GM23338 (cell line): Measurements from ENCODE around the gene ARPC4. TPM values are rescaled to one million over a fixed set of nuclear protein-coding genes. Genes with fewer than 3 reads are reported as not detected.
A peak's percentile ranks its signal among the peaks of the same experiment; 100 is the strongest.

Experiments
- ATAC-seq: fragments of 200-7000 bp; cut with Tn5 transposase; 3 replicates; pipeline ENCODE4 v1.9.1; 2020
- DNase-seq: peaks from one replicate; pipeline ENCODE4 v3.0.0-alpha.2; 2015; ENCODE audit warnings: low spot score
- H2AFZ ChIP-seq: fragments of 200-600 bp; sonication (generic); 2 replicates; pipeline ENCODE4 v1.8.0; 2016; ENCODE audit warnings: antibody characterized with exemption, mild to moderate bottlenecking, moderate library complexity
- H3F3A ChIP-seq: fragments of 200-600 bp; sonication (generic); replicated peaks from 2 replicates; pipeline ENCODE4 v1.8.0; 2017; ENCODE audit warnings: antibody characterized with exemption, mixed run types, low read depth
- H3K27ac ChIP-seq: fragments of 200-600 bp; sonication (generic); 2 replicates; pipeline ENCODE4 v1.6.1; 2016; ENCODE audit warnings: low read depth
- H3K27me3 ChIP-seq: fragments of 200-600 bp; sonication (generic); 2 replicates; pipeline ENCODE4 v1.8.0; 2016; ENCODE audit warnings: mild to moderate bottlenecking, mixed run types, moderate library complexity; ENCODE audit not compliant: insufficient read depth
- H3K36me3 ChIP-seq: fragments of 200-600 bp; sonication (generic); 2 replicates; pipeline ENCODE4 v1.8.0; 2016; ENCODE audit warnings: mild to moderate bottlenecking; ENCODE audit not compliant: insufficient read depth
- H3K4me1 ChIP-seq: fragments of 200-600 bp; sonication (generic); 2 replicates; pipeline ENCODE4 v1.8.0; 2016; ENCODE audit warnings: mild to moderate bottlenecking, moderate library complexity; ENCODE audit not compliant: insufficient read depth
- H3K4me2 ChIP-seq: fragments of 200-600 bp; sonication (generic); 2 replicates; pipeline ENCODE4 v1.7.1; 2017; ENCODE audit warnings: mixed run types
- H3K4me3 ChIP-seq: fragments of 200-600 bp; sonication (generic); 2 replicates; pipeline ENCODE4 v1.6.1; 2016; ENCODE audit warnings: mixed run types
- H3K79me2 ChIP-seq: fragments of 200-600 bp; sonication (generic); replicated peaks from 2 replicates; pipeline ENCODE4 v1.8.0; 2017; ENCODE audit warnings: mild to moderate bottlenecking; ENCODE audit not compliant: insufficient read depth
- H3K9me2 ChIP-seq: fragments of 200-600 bp; sonication (generic); 2 replicates; pipeline ENCODE4 v1.8.0; 2017; ENCODE audit not compliant: insufficient read depth
- H4K20me1 ChIP-seq: fragments of 200-600 bp; sonication (generic); replicated peaks from 2 replicates; pipeline ENCODE4 v1.8.0; 2017; ENCODE audit warnings: mild to moderate bottlenecking; ENCODE audit not compliant: insufficient read depth
- H3K27ac Mint-ChIP-seq: 2 replicates; pipeline ENCODE4 v1.8.0; 2020; ENCODE audit warnings: inconsistent platforms, mild to moderate bottlenecking, moderate library complexity, mixed read lengths
- H3K27me3 Mint-ChIP-seq: 3 replicates; pipeline ENCODE4 v1.8.0; 2022; ENCODE audit warnings: low read depth, mild to moderate bottlenecking, moderate library complexity, mixed read lengths, inconsistent platforms; ENCODE audit not compliant: insufficient read depth, poor library complexity
- H3K36me3 Mint-ChIP-seq: 3 replicates; pipeline ENCODE4 v1.8.0; 2021; ENCODE audit warnings: low read depth, mild to moderate bottlenecking, inconsistent platforms, moderate library complexity, mixed read lengths
- H3K4me1 Mint-ChIP-seq: 3 replicates; pipeline ENCODE4 v1.8.0; 2020; ENCODE audit warnings: mild to moderate bottlenecking, inconsistent platforms, mixed read lengths
- H3K4me3 Mint-ChIP-seq: 3 replicates; pipeline ENCODE4 v1.8.0; 2021; ENCODE audit warnings: moderate library complexity, mild to moderate bottlenecking, inconsistent platforms, mixed read lengths
- H3K9me3 Mint-ChIP-seq: 3 replicates; pipeline ENCODE4 v1.8.0; 2020; ENCODE audit warnings: moderate library complexity, mild to moderate bottlenecking, inconsistent platforms, mixed read lengths
- REST ChIP-seq: IDR thresholded peaks from one replicate; pipeline ENCODE4 v1.6.1; 2018; ENCODE audit warnings: antibody characterized with exemption; ENCODE audit not compliant: unreplicated experiment
- ZNF462 ChIP-seq: fragments of 250-450 bp; sonication (Bioruptor Pico); IDR thresholded peaks from 2 replicates; pipeline ENCODE4 v1.5.0; 2020; ENCODE audit warnings: mild to moderate bottlenecking, moderate library complexity
- polyA plus RNA-seq: library from polyadenylated mRNA; unstranded; fragments of >200 nt; fragmentation: Nextera tagmentation; extraction: Ambion mirVana; gene quantifications from 2 replicates; pipeline ENCODE4 v1.2.1, GENCODE V29; 2016
- total RNA-seq: library from RNA; depleted of rRNA; stranded (reverse); fragments of >200 nt; shearing (Covaris generic); gene quantifications from 2 replicates; pipeline ENCODE4 v1.2.3, GENCODE V29; 2014

ARPC4 gene
- total and polyA plus RNA-seq, 2 experiments from 2014 or later, result 71.9 to 176 TPM

GRCh38 chr3:9820543-9820942, 27.7 kb downstream of the ARPC4 start:
- TF ChIP-seq ZNF462 (CRISPR knock-in tag) (no peak), REST (no peak)
- H3K27ac Mint-ChIP-seq, result no peak overlapping the region
- ATAC-seq, result peak; percentile 13; the same call in 2 of the 3 replicates
- Histone ChIP-seq H3K4me3 (no peak overlapping the region), H3F3A (no peaks in the 10 kb centered on the region), H2AFZ (no peak overlapping the region), H3K9me2 (no peaks in the 10 kb centered on the region), H3K4me1 (no peaks in the 10 kb centered on the region), H3K79me2 (no peaks in the 10 kb centered on the region), H3K27ac (no peak overlapping the region), H3K36me3 (no peaks in the 10 kb centered on the region), H3K4me2 (no peak overlapping the region), H4K20me1 (no peaks in the 10 kb centered on the region), H3K27me3 (no peaks in the 10 kb centered on the region)
- DNase-seq, result no peak
- H3K4me1 Mint-ChIP-seq, result peaks cover 3% of the 10 kb centered on the region; the same call in 2 of the 3 replicates
- peaks cover 6% of the 10 kb centered on the region for H3K27me3 Mint-ChIP-seq
- no peaks in the 10 kb centered on the region for H3K9me3 Mint-ChIP-seq
- H3K4me3 Mint-ChIP-seq, result no peak overlapping the region
- H3K36me3 Mint-ChIP-seq, result no peaks in the 10 kb centered on the region
